KOPT-K1 (cell line): ENCODE data around the gene EFHD2.

Experiments
- H3K27ac ChIP-seq: fragments of 200-600 bp; sonication (generic); 2 replicates; pipeline ENCODE4 v1.5.1; 2016; ENCODE audit warnings: antibody characterized with exemption, mild to moderate bottlenecking, low read depth, low read length; ENCODE audit not compliant: poor library complexity, severe bottlenecking
- H3K36me3 ChIP-seq: fragments of 200-600 bp; sonication (generic); 2 replicates; pipeline ENCODE4 v1.5.1; 2017; ENCODE audit warnings: antibody characterized with exemption, mild to moderate bottlenecking, low read length, moderate library complexity; ENCODE audit not compliant: insufficient read depth
- H3K9me3 ChIP-seq: fragments of 200-600 bp; sonication (generic); 2 replicates; pipeline ENCODE4 v1.5.1; 2017; ENCODE audit warnings: antibody characterized with exemption, low read length, mild to moderate bottlenecking; ENCODE audit not compliant: insufficient read depth, poor library complexity, severe bottlenecking

The EFHD2 gene

GRCh38 chr1:15401391-15402055 lies 8.2 kb upstream of the EFHD2 start:
- H3K27ac ChIP-seq = no peak overlapping the region
- peaks cover 13% of the 10 kb centered on the region for H3K9me3 ChIP-seq
- H3K36me3 ChIP-seq = no peaks in the 10 kb centered on the region

- Histone ChIP-seq H3K27ac (no peak overlapping the region), H3K9me3 (peaks cover 13% of the 10 kb centered on the region), H3K36me3 (no peaks in the 10 kb centered on the region)
Observed at GRCh38 chr1:15402809-15403450, 6.8 kb upstream of the EFHD2 start.

- Histone ChIP-seq H3K27ac (no peak overlapping the region), H3K36me3 (no peaks in the 10 kb centered on the region), H3K9me3 (peaks cover 13% of the 10 kb centered on the region)
Observed at GRCh38 chr1:15403962-15404580, 5.6 kb upstream of the EFHD2 start.

GRCh38 chr1:15405106-15405850 lies 4.4 kb upstream of the EFHD2 start:
- H3K9me3 ChIP-seq = peaks cover under 1% of the 10 kb centered on the region
- no peak overlapping the region for H3K27ac ChIP-seq
- H3K36me3 ChIP-seq = no peaks in the 10 kb centered on the region

- Histone ChIP-seq H3K36me3 (no peaks in the 10 kb centered on the region), H3K9me3 (no peaks in the 10 kb centered on the region), H3K27ac (no peak overlapping the region)
Observed at GRCh38 chr1:15406614-15407559, 2.8 kb upstream of the EFHD2 start.

- Histone ChIP-seq H3K36me3 (no peaks in the 10 kb centered on the region), H3K27ac (no peak overlapping the region), H3K9me3 (no peaks in the 10 kb centered on the region)
Observed at GRCh38 chr1:15407580-15407979, 2.1 kb upstream of the EFHD2 start.

GRCh38 chr1:15408890-15409387 lies 749 bp upstream of the EFHD2 start:
- peaks cover 3% of the 10 kb centered on the region; the same call in 1 of the 2 replicates for H3K36me3 ChIP-seq
- H3K9me3 ChIP-seq = no peaks in the 10 kb centered on the region
- no peak overlapping the region for H3K27ac ChIP-seq

- Histone ChIP-seq H3K9me3 (no peaks in the 10 kb centered on the region), H3K27ac (peak overlapping the region; percentile 57), H3K36me3 (peaks cover 9% of the 10 kb centered on the region; the same call in 1 of the 2 replicates)
Observed at GRCh38 chr1:15410223-15410883, 665 bp downstream of the EFHD2 start.

GRCh38 chr1:15410884-15411245 lies 1.2 kb downstream of the EFHD2 start:
- Histone ChIP-seq H3K9me3 (no peaks in the 10 kb centered on the region), H3K36me3 (peaks cover 9% of the 10 kb centered on the region; the same call in 1 of the 2 replicates), H3K27ac (peak overlapping the region; percentile 57)

- no peak overlapping the region for H3K27ac ChIP-seq
- peaks cover 9% of the 10 kb centered on the region; the same call in 1 of the 2 replicates for H3K36me3 ChIP-seq
Observed at GRCh38 chr1:15411593-15412137, 2.0 kb downstream of the EFHD2 start.

GRCh38 chr1:15412175-15412800 lies 2.6 kb downstream of the EFHD2 start:
- no peaks in the 10 kb centered on the region for H3K9me3 ChIP-seq
- no peak overlapping the region for H3K27ac ChIP-seq
- H3K36me3 ChIP-seq = peaks cover 9% of the 10 kb centered on the region; the same call in 1 of the 2 replicates

More at GRCh38 chr1:15411593-15412137, 2.0 kb downstream of the EFHD2 start:
- H3K9me3 ChIP-seq = no peaks in the 10 kb centered on the region

GRCh38 chr1:15412843-15413242 lies 3.2 kb downstream of the EFHD2 start:
- peaks cover 9% of the 10 kb centered on the region; the same call in 1 of the 2 replicates for H3K36me3 ChIP-seq
- H3K27ac ChIP-seq = no peak overlapping the region
- H3K9me3 ChIP-seq = no peaks in the 10 kb centered on the region
